ENCODE data around the gene HOXC9. TPM values are rescaled to one million over a fixed set of nuclear protein-coding genes. Genes with fewer than 3 reads are reported as not detected.

HOXC9 gene
- total RNA-seq, 1 donor from 2014 or later, result 0.27 TPM

- Mint-ChIP-seq H3K27me3 (peaks cover 91% of the 10 kb centered on the region), H3K36me3 (peaks cover 4% of the 10 kb centered on the region), H3K4me1 (ENCODE audit: unreplicated experiment) (peaks cover 24% of the 10 kb centered on the region), H3K9me3 (no peaks in the 10 kb centered on the region), H3K4me3 (peak overlapping the region; percentile 86), H3K27ac (no peak overlapping the region)
- no peak for DNase-seq (ENCODE audit: extremely low spot score, unreplicated experiment)
- TF ChIP-seq CTCF (conservative IDR thresholded peaks at IDR 0.05), result no peak
Observed at GRCh38 chr12:54018468-54018984, 18.6 kb downstream of the HOXC9 start.

- Mint-ChIP-seq H3K27me3 (peaks cover 91% of the 10 kb centered on the region), H3K4me3 (peak overlapping the region; percentile 77), H3K9me3 (no peaks in the 10 kb centered on the region), H3K36me3 (peaks cover 4% of the 10 kb centered on the region), H3K27ac (no peak overlapping the region), H3K4me1 (ENCODE audit: unreplicated experiment) (peaks cover 29% of the 10 kb centered on the region)
- no peak for TF ChIP-seq CTCF (conservative IDR thresholded peaks at IDR 0.05)
- no peak for DNase-seq (ENCODE audit: extremely low spot score, unreplicated experiment)
Observed at GRCh38 chr12:54019091-54019811, 19.3 kb downstream of the HOXC9 start.

- Mint-ChIP-seq H3K4me3 (peak overlapping the region; percentile 77), H3K27ac (peak overlapping the region; percentile 10)
- no peak for DNase-seq (ENCODE audit: extremely low spot score, unreplicated experiment)
Observed at GRCh38 chr12:54019924-54020590, 20.1 kb downstream of the HOXC9 start.

GRCh38 chr12:54020591-54021405 is 20.8 kb downstream of the HOXC9 start:
- Mint-ChIP-seq H3K4me3 (no peak overlapping the region), H3K4me1 (ENCODE audit: unreplicated experiment) (peaks cover 36% of the 10 kb centered on the region), H3K27me3 (peaks cover 91% of the 10 kb centered on the region), H3K27ac (no peak overlapping the region), H3K36me3 (peaks cover 4% of the 10 kb centered on the region), H3K9me3 (no peaks in the 10 kb centered on the region)
- no peak for TF ChIP-seq CTCF (conservative IDR thresholded peaks at IDR 0.05)
- DNase-seq (ENCODE audit: extremely low spot score, unreplicated experiment), result no peak

More at GRCh38 chr12:54019924-54020590, 20.1 kb downstream of the HOXC9 start:
- H3K9me3 Mint-ChIP-seq, result no peaks in the 10 kb centered on the region
- H3K27me3 Mint-ChIP-seq, result peaks cover 91% of the 10 kb centered on the region
- peaks cover 4% of the 10 kb centered on the region for H3K36me3 Mint-ChIP-seq
- peaks cover 29% of the 10 kb centered on the region for H3K4me1 Mint-ChIP-seq (ENCODE audit: unreplicated experiment)
- no peak for TF ChIP-seq CTCF (conservative IDR thresholded peaks at IDR 0.05)

- Mint-ChIP-seq H3K27ac (peak overlapping the region; percentile 36), H3K4me3 (peak overlapping the region; percentile 78), H3K9me3 (no peaks in the 10 kb centered on the region), H3K27me3 (peaks cover 90% of the 10 kb centered on the region), H3K4me1 (ENCODE audit: unreplicated experiment) (peaks cover 41% of the 10 kb centered on the region), H3K36me3 (peaks cover 4% of the 10 kb centered on the region)
- TF ChIP-seq CTCF (conservative IDR thresholded peaks at IDR 0.05), result peak; percentile 25
- no peak for DNase-seq (ENCODE audit: extremely low spot score, unreplicated experiment)
Observed at GRCh38 chr12:54021432-54022013, 21.6 kb downstream of the HOXC9 start.

Measured in type B pancreatic cell (in vitro differentiated cells).